Heart left ventricle (tissue), 13 donors: ENCODE results near the gene PPWD1.

Experiments used
- CTCF ChIP-seq, 12 donors: fragments of 200-600 bp; sonication (generic) in 4 of 12; IDR thresholded peaks; one replicate each; pipeline versions ENCODE4 v1.5.0 to v1.8.0; 2018 to 2022; ENCODE audit warnings: antibody characterized with exemption in 12 of 12, mild to moderate bottlenecking in 5 of 12
- POLR2A ChIP-seq, 2 donors: fragments of 450-650 bp; IDR thresholded peaks; one replicate each; pipeline ENCODE4 v1.6.1; 2017; ENCODE audit warnings: antibody characterized with exemption in 2 of 2, mild to moderate bottlenecking in 2 of 2, moderate library complexity in 2 of 2
- donor health status: ischemic (EF 13 %, LVEDD 7.1; RV severe dilation, severe dysfunction).
- donor health status: DM: no; HTN: yes; CAD: no.
- donor health status: DM: no; HTN: no; CAD: no.
- donor health status: ischemic (EF 25% LVEDD 6.9; RV normal size, moderate dysfunction).
- donor health status: ischemic (EF 25% LVEDD 5.7; RV mildly dilated, moderate dysfunction).
- donor health status: ischemic (EF 35%, LVEDD 5.7; RV mildly dilated, moderate dysfunction).
- donor health status: nonischemic (EF 11% LVEDD 7.7; RV severe dilation, severe dysfunction).
- donor health status: DM: yes; HTN: yes; CAD: no.
- donor health status: PGD.
- donor health status: ischemic (EF 29% LVEDD 5.4; RV normal size, mild dysfunction).
- donor health status: nonischemic (EF 23%, LVEDD 6.1; RV moderate dilation, normal function).

- TF ChIP-seq CTCF (IDR thresholded peaks at IDR 0.05) (no peak), POLR2A (IDR thresholded peaks at IDR 0.05) (no peak)
Observed at GRCh38 chr5:65620021-65620420, 56.9 kb downstream of the PPWD1 start.
